Fibroblast of mammary gland (primary cell): ENCODE data around the gene NR2F1-AS1.

ENCODE experiments used
- DNase-seq: peaks from one replicate; pipeline ENCODE4 v3.0.0-alpha.2; 2010; ENCODE audit warnings: low read depth
- H3K4me3 ChIP-seq: 2 replicates; pipeline ENCODE4 v1.5.1; 2011; ENCODE audit warnings: low read depth, mild to moderate bottlenecking, low read length, moderate library complexity; ENCODE audit not compliant: control insufficient read depth
- TF ChIP-seq, protein P1 (sequence below): conservative IDR thresholded peaks from 2 replicates; pipeline ENCODE4 v1.5.1; 2011; ENCODE audit warnings: low read depth, low read length, inconsistent platforms; ENCODE audit not compliant: control insufficient read depth, insufficient read depth

NR2F1-AS1 gene

GRCh38 chr5:93602241-93603077 is 21.4 kb upstream of the NR2F1-AS1 start:
- DNase-seq: no peak
- no peak overlapping the region for H3K4me3 ChIP-seq
- TF ChIP-seq, protein P1, sequence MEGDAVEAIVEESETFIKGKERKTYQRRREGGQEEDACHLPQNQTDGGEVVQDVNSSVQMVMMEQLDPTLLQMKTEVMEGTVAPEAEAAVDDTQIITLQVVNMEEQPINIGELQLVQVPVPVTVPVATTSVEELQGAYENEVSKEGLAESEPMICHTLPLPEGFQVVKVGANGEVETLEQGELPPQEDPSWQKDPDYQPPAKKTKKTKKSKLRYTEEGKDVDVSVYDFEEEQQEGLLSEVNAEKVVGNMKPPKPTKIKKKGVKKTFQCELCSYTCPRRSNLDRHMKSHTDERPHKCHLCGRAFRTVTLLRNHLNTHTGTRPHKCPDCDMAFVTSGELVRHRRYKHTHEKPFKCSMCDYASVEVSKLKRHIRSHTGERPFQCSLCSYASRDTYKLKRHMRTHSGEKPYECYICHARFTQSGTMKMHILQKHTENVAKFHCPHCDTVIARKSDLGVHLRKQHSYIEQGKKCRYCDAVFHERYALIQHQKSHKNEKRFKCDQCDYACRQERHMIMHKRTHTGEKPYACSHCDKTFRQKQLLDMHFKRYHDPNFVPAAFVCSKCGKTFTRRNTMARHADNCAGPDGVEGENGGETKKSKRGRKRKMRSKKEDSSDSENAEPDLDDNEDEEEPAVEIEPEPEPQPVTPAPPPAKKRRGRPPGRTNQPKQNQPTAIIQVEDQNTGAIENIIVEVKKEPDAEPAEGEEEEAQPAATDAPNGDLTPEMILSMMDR: no peak

- TF ChIP-seq, protein P1: no peak
- H3K4me3 ChIP-seq: no peak overlapping the region
- no peak for DNase-seq
These were observed 20.8 kb upstream of the NR2F1-AS1 start for GRCh38 chr5:93601802-93602155.

GRCh38 chr5:93601071-93601801 is 20.2 kb upstream of the NR2F1-AS1 start:
- TF ChIP-seq, protein P1: no peak
- peak; percentile 52 for DNase-seq
- no peak overlapping the region for H3K4me3 ChIP-seq

DNA sequence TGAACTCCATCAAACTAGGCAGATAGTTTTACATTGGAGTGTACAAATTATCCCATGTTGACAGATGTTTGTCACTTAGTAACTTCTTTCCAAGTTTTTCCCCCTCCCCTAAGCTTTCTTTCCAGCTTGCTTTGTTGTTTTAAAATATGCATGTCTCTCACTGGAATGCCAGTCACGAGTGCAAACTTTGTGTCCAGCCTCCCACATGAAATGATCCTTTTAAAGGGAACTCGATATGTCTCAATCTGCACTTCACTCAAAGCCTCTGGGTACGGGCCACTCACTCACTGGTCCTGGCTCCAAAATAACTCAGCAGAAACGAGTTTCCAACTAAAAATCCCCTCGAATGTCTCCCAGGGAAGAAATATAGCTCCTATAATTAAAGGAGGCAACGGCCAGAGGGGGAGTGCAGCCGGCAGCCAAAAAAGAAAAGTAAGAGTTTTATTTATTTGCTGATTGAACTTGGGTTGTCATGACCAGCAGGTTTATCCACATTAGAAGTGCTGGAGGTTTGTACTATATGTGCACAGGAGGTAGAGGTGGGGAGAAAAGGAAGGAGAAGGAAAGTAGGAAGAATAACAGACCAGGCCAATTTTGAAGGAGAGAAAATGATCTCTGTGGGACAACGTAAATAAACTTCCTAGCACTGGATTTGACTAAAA is 19.5 kb upstream of the NR2F1-AS1 start:
- peak; percentile 38 for DNase-seq
- TF ChIP-seq, protein P1: no peak
- no peak overlapping the region for H3K4me3 ChIP-seq

GRCh38 chr5:93599399-93600120 is 18.5 kb upstream of the NR2F1-AS1 start:
- H3K4me3 ChIP-seq: no peak overlapping the region
- TF ChIP-seq, protein P1: no peak
- peak; percentile 40 for DNase-seq

DNA sequence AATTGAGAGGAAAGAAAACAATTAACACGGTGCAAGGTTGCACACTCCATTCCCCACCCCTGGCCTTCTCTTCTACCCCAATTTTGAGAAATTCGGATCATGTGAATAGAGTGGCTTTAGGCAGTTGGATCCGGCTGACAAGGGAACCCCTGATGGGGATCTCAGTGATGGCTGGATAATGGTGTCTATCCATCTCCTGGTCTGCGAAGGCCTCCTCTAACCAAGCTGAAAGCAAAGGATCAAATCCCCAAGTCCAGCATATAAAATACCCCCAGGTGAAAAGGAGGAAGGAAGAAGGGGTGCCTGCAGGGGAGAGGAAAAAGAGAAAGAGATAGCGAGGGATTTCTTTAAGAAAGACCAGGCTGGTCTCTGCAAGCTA is 18.0 kb upstream of the NR2F1-AS1 start:
- DNase-seq: no peak
- TF ChIP-seq, protein P1: no peak
- H3K4me3 ChIP-seq: no peak overlapping the region
